AG04449 (cell line): Measurements from ENCODE around the gene NDST1.

Experiments
- CTCF ChIA-PET: fragments of 350-600 bp; formaldehyde crosslinking; extraction: SDS; loops from one replicate; lab custom pipeline; 2021; ENCODE audit warnings: antibody characterized with exemption; lab: Yijun Ruan, JAX
- POLR2A ChIA-PET: fragments of 400-600, 350-600 bp; formaldehyde crosslinking; extraction: SDS; loops from one replicate; lab custom pipeline; 2020; ENCODE audit warnings: antibody characterized with exemption, inconsistent platforms; lab: Yijun Ruan, JAX
- DNase-seq: peaks from one replicate; pipeline ENCODE4 v3.0.0-alpha.2; 2010; ENCODE audit warnings: low read depth, low spot score
- H3K4me3 ChIP-seq: 2 replicates; pipeline ENCODE4 v1.5.1; 2011; ENCODE audit warnings: low read depth, mild to moderate bottlenecking, control low read depth, low read length
- TF ChIP-seq, protein P1 (sequence below): IDR thresholded peaks from one replicate; pipeline ENCODE4 v1.5.1; 2011; ENCODE audit warnings: mild to moderate bottlenecking, moderate library complexity, low read length, control low read depth, inconsistent platforms; ENCODE audit not compliant: insufficient read depth; ENCODE audit errors: missing control alignments

The NDST1 gene

GRCh38 chr5:150556106-150556505 is 48.2 kb downstream of the NDST1 start:
- TF ChIP-seq, protein P1, sequence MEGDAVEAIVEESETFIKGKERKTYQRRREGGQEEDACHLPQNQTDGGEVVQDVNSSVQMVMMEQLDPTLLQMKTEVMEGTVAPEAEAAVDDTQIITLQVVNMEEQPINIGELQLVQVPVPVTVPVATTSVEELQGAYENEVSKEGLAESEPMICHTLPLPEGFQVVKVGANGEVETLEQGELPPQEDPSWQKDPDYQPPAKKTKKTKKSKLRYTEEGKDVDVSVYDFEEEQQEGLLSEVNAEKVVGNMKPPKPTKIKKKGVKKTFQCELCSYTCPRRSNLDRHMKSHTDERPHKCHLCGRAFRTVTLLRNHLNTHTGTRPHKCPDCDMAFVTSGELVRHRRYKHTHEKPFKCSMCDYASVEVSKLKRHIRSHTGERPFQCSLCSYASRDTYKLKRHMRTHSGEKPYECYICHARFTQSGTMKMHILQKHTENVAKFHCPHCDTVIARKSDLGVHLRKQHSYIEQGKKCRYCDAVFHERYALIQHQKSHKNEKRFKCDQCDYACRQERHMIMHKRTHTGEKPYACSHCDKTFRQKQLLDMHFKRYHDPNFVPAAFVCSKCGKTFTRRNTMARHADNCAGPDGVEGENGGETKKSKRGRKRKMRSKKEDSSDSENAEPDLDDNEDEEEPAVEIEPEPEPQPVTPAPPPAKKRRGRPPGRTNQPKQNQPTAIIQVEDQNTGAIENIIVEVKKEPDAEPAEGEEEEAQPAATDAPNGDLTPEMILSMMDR = no peak
- CTCF ChIA-PET = interaction anchor here (1.0 to 15.5 kb wide), 5 partner anchors 12 to 143 kb away, joined by 3 to 366 read pairs (median 93); partner anchors contain the start of genes MYOZ3 and RBM22
- no peak for DNase-seq
- H3K4me3 ChIP-seq = no peak overlapping the region
- POLR2A ChIA-PET = no interaction called here

DNA sequence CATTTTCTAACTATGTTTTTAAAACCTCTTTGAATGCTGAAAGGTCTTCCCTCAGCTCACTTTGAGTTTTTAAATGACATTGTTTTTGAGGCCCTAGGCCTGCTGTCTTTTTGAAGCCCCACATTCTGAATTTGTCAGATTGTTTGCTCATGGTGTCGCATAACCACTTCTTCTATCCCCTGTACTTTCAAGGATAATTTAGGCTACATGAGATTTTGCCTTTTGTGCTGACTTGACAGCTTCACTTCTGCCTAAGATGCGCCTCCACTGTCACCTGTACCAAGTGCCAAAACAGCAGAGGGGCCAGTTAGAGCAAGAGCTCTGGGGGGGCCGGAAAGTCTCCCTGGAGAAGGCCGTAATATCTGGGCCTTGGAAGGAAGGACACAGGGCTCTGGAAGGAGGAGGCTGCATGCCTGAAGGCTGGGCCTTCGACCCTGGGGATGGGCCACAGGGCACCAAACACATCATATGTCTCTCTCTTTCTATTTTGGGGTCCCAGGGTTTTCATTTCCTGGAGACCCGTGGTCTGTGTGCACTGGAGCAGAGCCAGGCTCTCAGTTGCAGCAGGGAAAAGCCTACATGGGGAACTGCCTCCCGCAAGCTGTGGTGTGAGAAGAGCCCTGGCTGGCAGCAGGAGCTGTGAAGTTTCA is 49.1 kb downstream of the NDST1 start:
- ChIA-PET CTCF (interaction anchor here (1.0 to 15.5 kb wide), 6 partner anchors 13 to 143 kb away, joined by 3 to 366 read pairs (median 59); partner anchors contain the start of genes MYOZ3 and RBM22), POLR2A (no interaction called here)
- no peak for DNase-seq
- TF ChIP-seq, protein P1 = no peak
- H3K4me3 ChIP-seq = no peak overlapping the region

DNA sequence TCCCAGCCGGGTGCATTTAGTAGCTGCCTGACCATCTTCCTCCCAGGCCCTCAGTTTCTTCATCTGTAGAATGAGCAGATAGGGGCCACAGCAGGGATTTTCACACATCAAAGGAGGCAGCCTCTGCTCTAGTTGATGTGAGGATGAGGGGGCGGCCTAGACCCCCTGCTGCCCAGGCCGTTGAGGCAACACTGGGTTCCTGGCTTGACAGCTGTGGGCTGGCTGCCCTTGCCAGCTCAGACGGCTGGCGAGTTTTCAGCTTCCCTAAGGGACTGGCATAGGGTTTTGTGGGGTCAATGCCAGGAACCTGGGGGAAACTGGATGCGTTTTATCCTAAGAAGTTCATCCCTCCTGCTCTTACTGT is 49.6 kb downstream of the NDST1 start:
- ChIA-PET POLR2A (no interaction called here), CTCF (interaction anchor here (1.2 to 15.5 kb wide), 5 partner anchors 13 to 142 kb away, joined by 3 to 366 read pairs (median 93); partner anchors contain the start of genes MYOZ3 and RBM22)
- no peak for DNase-seq
- H3K4me3 ChIP-seq = no peak overlapping the region
- TF ChIP-seq, protein P1 = no peak

DNA sequence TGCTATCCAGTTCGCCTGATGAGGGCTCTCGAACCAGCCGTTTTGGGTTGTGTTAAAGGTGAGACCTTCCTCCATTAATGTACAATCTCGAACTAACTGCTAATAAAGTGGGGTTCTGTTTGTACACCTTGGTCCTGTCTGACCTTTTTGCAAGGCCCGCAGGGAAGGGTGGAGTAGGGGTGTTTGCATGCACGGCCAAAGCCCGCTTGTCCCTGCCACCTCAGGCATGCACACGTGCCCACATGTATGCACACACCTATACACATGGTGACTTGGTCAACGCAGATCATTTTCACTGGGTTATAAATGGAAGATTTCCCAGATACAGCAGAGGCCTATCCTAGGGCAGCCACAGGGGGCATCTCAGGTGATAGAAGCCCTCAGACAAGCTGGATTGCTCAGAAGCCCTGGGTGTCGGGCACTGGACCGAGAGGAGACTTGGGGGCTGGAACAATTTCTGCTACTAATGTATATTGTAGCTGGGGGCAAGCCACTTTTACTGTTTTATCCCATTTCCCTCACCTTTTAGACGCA is 50.2 kb downstream of the NDST1 start:
- ChIA-PET CTCF (interaction anchor here (1.5 to 15.5 kb wide), 9 partner anchors 9 to 141 kb away, joined by 3 to 366 read pairs (median 37); partner anchors contain the start of genes MYOZ3, RBM22 and RPS14), POLR2A (no interaction called here)
- no peak overlapping the region for H3K4me3 ChIP-seq
- TF ChIP-seq, protein P1 = no peak
- no peak for DNase-seq

DNA sequence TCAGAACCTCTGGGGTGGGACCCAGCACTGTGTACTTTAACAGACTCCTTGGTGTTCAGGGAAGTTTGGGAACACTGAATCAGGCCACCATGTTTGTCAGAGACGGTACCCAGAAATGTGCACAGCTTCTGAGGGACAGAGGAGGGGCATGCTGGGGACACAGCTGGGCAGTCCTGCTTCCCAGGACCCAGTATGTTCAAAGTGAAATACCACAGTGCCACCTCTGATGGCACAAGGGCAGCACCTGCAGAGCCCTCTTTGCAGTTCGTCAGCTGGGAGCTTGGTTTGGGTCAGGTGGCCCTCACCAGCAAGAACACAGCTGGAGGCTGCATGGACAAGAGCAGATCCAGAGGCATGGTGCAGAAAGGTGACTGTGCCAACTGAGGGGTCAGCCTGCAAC is 51.2 kb downstream of the NDST1 start:
- no peak overlapping the region for H3K4me3 ChIP-seq
- POLR2A ChIA-PET = interaction anchor here (1.2 to 1.7 kb wide), 4 partner anchors 42 to 199 kb away, joined by 3 to 5 read pairs (median 4); partner anchors contain the start of gene DCTN4
- no peak for DNase-seq
- TF ChIP-seq, protein P1 = no peak
- CTCF ChIA-PET = interaction anchor here (0.8 to 15.5 kb wide), 29 partner anchors 8 to 292 kb away, joined by 3 to 366 read pairs (median 8); partner anchors contain the start of genes MYOZ3, RBM22, RPS14 and SYNPO

GRCh38 chr5:150559701-150560100 is 51.8 kb downstream of the NDST1 start:
- DNase-seq = no peak
- POLR2A ChIA-PET = interaction anchor here (0.6 to 1.7 kb wide), 6 partner anchors 42 to 199 kb away, joined by 3 to 9 read pairs (median 4); partner anchors contain the start of genes DCTN4 and RBM22

More at GRCh38 chr5:150559701-150560100, 51.8 kb downstream of the NDST1 start:
- H3K4me3 ChIP-seq = no peak overlapping the region
- TF ChIP-seq, protein P1 = no peak
- CTCF ChIA-PET = interaction anchor here (0.7 to 15.5 kb wide), 49 partner anchors 8 to 292 kb away, joined by 3 to 366 read pairs (median 5); partner anchors contain the start of genes MYOZ3, RBM22, RPS14 and SYNPO
